ENCODE results near the gene LYPD6B.

GRCh38 chr2:148992448-148992847 is 46.1 kb upstream of the LYPD6B start:
- no peak for TF ChIP-seq CBX5 (IDR thresholded peaks at IDR 0.05; ENCODE audit: low read depth)
- TF ChIP-seq, protein P1, sequence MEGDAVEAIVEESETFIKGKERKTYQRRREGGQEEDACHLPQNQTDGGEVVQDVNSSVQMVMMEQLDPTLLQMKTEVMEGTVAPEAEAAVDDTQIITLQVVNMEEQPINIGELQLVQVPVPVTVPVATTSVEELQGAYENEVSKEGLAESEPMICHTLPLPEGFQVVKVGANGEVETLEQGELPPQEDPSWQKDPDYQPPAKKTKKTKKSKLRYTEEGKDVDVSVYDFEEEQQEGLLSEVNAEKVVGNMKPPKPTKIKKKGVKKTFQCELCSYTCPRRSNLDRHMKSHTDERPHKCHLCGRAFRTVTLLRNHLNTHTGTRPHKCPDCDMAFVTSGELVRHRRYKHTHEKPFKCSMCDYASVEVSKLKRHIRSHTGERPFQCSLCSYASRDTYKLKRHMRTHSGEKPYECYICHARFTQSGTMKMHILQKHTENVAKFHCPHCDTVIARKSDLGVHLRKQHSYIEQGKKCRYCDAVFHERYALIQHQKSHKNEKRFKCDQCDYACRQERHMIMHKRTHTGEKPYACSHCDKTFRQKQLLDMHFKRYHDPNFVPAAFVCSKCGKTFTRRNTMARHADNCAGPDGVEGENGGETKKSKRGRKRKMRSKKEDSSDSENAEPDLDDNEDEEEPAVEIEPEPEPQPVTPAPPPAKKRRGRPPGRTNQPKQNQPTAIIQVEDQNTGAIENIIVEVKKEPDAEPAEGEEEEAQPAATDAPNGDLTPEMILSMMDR (IDR thresholded peaks at IDR 0.05 in 2 of 3, conservative IDR thresholded peaks at IDR 0.05 in 1 of 3; ENCODE audit: control insufficient read depth in 2 of 3, extremely low read depth in 1 of 3, insufficient read depth in 1 of 3, low read depth in 3 of 3, low read length in 3 of 3), result no peak
- TF ChIP-seq, protein P2, sequence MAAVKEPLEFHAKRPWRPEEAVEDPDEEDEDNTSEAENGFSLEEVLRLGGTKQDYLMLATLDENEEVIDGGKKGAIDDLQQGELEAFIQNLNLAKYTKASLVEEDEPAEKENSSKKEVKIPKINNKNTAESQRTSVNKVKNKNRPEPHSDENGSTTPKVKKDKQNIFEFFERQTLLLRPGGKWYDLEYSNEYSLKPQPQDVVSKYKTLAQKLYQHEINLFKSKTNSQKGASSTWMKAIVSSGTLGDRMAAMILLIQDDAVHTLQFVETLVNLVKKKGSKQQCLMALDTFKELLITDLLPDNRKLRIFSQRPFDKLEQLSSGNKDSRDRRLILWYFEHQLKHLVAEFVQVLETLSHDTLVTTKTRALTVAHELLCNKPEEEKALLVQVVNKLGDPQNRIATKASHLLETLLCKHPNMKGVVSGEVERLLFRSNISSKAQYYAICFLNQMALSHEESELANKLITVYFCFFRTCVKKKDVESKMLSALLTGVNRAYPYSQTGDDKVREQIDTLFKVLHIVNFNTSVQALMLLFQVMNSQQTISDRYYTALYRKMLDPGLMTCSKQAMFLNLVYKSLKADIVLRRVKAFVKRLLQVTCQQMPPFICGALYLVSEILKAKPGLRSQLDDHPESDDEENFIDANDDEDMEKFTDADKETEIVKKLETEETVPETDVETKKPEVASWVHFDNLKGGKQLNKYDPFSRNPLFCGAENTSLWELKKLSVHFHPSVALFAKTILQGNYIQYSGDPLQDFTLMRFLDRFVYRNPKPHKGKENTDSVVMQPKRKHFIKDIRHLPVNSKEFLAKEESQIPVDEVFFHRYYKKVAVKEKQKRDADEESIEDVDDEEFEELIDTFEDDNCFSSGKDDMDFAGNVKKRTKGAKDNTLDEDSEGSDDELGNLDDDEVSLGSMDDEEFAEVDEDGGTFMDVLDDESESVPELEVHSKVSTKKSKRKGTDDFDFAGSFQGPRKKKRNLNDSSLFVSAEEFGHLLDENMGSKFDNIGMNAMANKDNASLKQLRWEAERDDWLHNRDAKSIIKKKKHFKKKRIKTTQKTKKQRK (IDR thresholded peaks at IDR 0.05; ENCODE audit: low read depth, low read length), result no peak
